NOMO-1 treated with DMSO at 0.1 percent for 48 hours (cell line): Measurements from ENCODE around the gene DNAJC27.
"Not testable (repeated sequence)": the region's sequence is repeated elsewhere in the genome, so short reads cannot be mapped to it uniquely, and the experiment has no call there.

ENCODE experiments used
- DNase-seq: peaks from one replicate; lab custom pipeline; 2025; ENCODE audit not compliant: unreplicated experiment; lab: John Stamatoyannopoulos, UW

Gene DNAJC27

DNA sequence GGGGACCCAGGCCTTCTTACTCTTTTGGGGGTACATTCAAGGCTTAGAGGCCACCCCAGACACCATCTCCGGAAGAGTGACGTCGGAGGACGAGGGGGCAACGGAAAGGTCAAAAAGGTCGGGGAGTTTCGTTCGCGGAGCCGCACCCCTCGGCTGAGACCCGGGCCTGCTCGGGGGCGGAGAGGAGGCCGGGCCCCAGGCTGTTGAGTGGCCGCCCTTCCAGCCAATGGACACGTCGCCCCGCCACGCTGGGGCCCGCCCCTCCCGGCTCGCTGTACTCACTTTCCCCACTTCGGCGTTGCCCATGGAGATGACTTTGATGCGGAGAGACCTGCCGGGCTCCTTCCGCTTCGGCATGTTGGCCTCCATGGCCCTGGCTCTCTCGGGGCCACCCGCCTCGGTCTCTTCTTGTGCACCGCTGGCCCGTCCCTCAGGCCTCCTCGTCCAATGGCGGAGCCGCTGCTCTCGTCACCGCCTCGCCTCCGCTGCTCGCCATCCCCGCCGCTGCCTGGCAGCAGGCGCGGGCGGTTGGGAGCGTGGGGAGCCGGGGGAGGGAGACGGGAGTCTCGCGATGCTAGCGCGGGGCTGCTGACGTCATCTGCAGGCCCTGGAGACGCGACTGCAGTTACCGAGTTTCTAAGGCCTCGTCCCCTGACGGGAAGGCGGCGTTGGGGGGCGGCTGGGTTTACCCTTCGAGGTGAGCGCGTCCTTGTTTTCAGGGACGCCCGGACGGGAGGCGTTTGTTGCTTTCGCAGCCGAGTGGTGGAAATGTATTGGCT lies at the start of gene DNAJC27:
DNAJC27 (minus strand) TSS at position 420 of the 779 bp plus-strand sequence; CDS start at position 369, 51 bp downstream.
- peak; percentile 98 for DNase-seq

GRCh38 chr2:25018681-25019080 lies 46.9 kb upstream of the DNAJC27 start:
- no peak for DNase-seq

DNA sequence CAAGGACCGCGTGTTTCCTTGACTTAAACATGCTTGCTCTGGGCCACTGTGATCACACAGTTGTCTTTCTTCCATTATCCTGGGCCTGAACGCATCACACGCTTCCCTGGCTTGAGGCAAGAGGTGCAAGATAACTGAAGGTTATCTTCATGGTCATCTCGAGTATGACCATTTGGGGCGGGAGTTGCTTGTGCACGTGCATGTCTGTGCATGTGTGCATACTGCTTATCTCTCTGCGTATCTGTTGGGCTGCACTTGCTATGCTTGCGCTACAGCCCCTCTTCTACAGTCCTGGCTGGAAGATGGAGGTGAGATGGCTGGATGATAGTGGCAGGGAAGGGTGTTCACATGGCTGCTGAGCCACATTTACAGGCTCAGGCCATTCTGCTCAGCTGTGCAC lies 42.9 kb upstream of the DNAJC27 start:
- no peak for DNase-seq

- DNase-seq: not testable (repeated sequence)
These were observed 39.6 kb upstream of the DNAJC27 start for GRCh38 chr2:25011342-25011741.

DNA sequence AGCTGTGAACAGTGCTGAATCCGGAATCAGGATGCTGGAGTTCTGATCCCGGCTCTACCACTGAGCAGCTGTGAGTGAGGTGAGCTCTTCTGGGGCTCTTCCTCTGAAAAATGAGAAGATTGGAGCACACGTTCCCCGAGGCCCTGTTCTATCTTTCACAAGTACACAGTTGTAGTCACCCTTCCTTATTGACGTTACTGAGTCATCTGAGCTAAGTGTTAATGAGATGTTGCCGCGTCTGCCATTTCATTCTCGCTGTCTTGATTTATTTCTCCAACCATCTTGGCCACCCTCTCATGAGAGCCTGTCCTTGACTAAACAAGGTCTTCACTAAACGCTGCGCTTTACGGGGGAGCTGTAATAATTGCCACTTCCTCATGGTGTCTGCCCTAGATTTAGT lies 38.2 kb upstream of the DNAJC27 start:
- DNase-seq: peak; percentile 80

DNA sequence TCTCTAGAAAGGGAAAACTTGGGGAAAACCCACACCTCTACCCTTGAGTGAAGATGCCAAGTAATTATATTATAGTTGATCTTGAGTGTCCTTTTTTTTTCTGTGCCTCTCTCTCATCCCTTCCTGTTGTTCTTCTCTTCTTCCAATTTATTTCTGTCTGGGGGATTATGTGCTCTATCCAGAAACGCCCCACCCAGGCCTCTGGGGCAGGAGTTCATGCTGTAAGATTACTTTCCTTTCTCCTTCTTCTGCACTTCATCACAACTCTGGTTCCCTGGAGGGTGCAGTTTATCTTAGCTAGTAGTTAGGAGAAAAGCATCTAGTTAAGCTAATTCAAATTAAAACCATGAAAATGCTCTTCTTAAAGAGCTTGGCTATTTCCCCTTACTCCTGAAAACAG lies 30.3 kb upstream of the DNAJC27 start:
- no peak for DNase-seq

GRCh38 chr2:25001325-25001637 lies 29.5 kb upstream of the DNAJC27 start:
- no peak for DNase-seq

GRCh38 chr2:25000503-25001324 lies 29.0 kb upstream of the DNAJC27 start:
- DNase-seq: no peak

DNA sequence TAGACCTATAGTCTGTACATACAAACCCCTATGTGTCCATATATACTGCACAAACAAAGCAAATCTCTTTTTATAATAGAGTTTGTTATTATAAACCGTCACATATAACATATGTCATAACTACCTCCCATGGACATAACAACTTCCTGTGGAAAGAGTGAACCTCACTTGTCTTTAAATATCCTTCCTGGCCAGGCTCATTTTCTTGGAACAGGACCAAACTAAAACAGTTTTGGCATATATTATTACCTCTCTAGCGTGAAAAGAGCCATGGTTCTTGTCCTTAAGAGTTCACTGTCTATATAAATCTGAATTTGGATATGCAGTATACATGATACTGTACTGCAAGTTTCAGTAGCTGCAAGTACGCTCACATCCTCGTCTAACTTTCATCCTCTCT lies 28.3 kb upstream of the DNAJC27 start:
- no peak for DNase-seq

DNA sequence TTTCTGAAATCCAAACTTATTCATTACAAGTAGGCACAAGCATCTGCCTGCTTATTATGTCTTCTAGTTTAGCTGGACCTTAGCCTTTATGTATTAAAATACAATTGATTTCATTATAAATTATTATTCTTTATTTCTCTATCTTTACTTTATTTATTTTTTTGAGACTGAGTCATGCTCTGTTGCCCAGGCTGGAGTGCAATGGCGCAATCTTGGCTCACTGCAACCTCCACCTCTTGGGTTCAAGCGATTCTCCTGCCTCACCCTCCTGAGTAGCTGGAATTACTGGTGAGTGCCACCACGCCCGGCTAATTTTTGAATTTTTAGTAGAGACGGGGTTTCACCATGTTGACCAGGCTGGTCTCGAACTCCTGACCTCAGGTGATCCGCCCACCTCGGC lies 27.3 kb upstream of the DNAJC27 start:
- not testable (repeated sequence) for DNase-seq

DNA sequence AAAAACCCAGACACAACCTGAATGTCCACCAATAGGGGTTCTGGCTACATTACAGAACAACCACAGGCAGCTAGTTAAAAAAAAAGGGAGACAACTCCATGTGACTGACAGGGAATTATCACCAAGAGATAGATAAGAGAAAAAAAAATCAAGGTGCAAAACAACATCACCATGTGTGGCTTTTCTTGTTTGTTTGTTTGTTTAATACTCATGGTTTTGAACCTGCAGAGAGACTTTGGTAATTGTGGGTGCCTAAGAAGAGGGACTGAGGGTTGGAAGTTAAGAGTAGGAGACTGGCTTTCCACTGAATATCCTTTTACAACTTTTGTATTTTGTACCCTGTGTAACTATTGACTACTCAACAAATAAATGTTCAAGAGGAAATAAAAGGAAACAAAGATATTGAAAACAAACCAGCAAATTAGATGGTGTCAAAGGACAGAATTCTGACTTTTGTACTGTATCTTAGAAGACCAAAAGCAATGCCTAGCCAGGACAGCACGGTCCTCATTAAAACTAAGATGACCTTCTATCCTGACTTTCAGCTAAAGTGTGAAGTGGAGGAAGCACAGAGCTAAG lies 22.5 kb upstream of the DNAJC27 start:
- no peak for DNase-seq

GRCh38 chr2:24993406-24994145 lies 21.8 kb upstream of the DNAJC27 start:
- DNase-seq: no peak

GRCh38 chr2:24986372-24986771 lies 14.6 kb upstream of the DNAJC27 start:
- DNase-seq: no peak

GRCh38 chr2:24985511-24985910 lies 13.8 kb upstream of the DNAJC27 start:
- no peak for DNase-seq

DNA sequence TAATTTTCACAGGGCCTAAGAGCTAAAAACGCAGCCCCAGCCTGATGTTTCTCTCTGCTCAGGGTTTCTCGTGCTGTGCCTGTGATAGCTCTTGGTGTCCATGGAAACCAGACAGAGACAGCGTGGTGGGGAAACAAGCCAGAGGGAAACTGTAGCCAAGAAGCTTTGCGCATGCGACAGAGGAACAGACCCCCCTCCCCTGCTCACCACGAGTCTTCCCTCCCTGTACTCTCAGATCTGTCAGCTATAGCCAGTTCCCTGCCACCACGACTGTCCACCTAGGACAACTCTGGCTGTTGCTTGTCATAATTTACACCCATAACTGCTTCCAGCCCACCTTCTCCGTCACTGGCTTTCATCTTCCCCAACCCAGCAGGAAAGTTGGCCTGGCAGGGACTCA lies 13.2 kb upstream of the DNAJC27 start:
- DNase-seq: no peak

- no peak for DNase-seq
These were observed 9.8 kb upstream of the DNAJC27 start for GRCh38 chr2:24981411-24982136.

DNA sequence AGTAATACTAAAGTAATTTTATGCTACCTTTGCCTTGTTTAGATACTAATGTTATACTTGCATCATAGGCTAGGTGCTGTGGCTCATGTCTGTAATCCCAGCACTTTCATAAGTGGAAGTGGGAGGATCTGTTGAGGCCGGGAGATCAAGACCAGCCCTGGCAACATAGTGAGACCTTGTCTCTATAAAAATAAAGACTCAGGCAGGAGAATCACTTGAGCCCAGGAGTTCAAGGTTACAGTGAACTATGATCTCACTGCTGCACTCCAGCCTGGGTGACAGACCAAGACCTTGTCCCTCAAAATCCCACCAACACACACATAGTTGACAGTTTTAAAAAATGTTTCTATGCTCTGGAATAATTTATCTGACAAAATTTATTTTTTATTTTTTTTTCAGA lies 6.9 kb upstream of the DNAJC27 start:
- DNase-seq: no peak

GRCh38 chr2:24977631-24978030 lies 5.9 kb upstream of the DNAJC27 start:
- DNase-seq: no peak

- DNase-seq: no peak
These were observed 2.1 kb upstream of the DNAJC27 start for GRCh38 chr2:24973812-24974211.

DNA sequence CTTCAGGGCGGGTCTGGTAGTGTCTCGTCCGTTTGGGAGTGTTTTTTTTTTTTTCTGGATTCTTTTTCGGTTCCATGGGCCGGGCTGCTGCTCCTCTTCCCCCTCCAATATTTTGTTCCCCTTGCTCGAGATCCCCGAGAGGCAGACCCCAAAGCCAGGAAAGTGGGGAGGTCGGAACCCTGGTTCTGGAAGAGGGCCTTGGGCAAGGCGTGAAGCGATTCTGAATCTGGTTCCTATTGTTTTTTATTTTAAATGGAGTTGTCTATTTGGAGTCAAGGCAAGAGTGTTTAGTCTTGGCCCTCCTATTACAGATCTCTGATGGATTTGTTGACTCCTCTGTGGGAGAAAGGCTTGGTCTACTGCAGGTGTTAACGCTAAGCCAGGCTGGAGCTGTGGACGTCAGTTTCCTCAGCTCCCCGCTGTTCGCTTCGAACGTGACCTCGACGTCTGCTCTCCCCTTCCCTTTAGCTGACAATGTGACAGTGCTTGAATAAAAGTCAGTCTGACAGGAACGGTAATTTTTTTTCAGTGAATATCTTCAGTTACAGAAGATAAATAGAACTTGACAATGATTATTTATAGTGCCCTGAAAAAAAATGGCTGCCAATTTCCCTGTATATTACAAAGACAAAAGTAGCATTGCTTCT lies 683 bp upstream of the DNAJC27 start:
- DNase-seq: peak; percentile 62

- no peak for DNase-seq
These were observed 544 bp downstream of the DNAJC27 start for GRCh38 chr2:24971286-24971535.
